A673 (cell line): ENCODE results near the gene ATP8A2. TPM values are rescaled to one million over a fixed set of nuclear protein-coding genes. Genes with fewer than 3 reads are reported as not detected.

Experiments
- BruUV-seq: library from RNA; stranded (reverse); fragments of 400-500 nt; replicated peaks from 2 replicates; lab custom pipeline; 2021; lab: Mats Ljungman, UMichigan
- CTCF ChIA-PET: fragments of 300-600 bp; sonication (Branson Sonifier 250); formaldehyde crosslinking; loops from one replicate; lab custom pipeline; 2022; ENCODE audit warnings: antibody characterized with exemption; lab: Charles Lee
- POLR2A ChIA-PET: fragments of 300-600 bp; sonication (Branson Sonifier 250); formaldehyde crosslinking; loops from one replicate; lab custom pipeline; 2022; ENCODE audit warnings: antibody characterized with exemption; ENCODE audit not compliant: low non-redundant PET; lab: Charles Lee
- DNase-seq: peaks from one replicate; pipeline ENCODE4 v3.0.0-alpha.2; 2015; ENCODE audit warnings: low spot score
- H3K27ac ChIP-seq: fragments of 200-600 bp; sonication (generic); 2 replicates; pipeline ENCODE4 v1.5.1; 2016; ENCODE audit warnings: mixed run types, low read depth, mild to moderate bottlenecking, mixed read lengths, antibody characterized with exemption, low read length; ENCODE audit not compliant: poor library complexity, severe bottlenecking
- H3K27me3 ChIP-seq: fragments of 200-600 bp; sonication (generic); replicated peaks from 2 replicates; pipeline ENCODE4 v1.6.1; 2017; ENCODE audit warnings: mixed run types, low read depth, mild to moderate bottlenecking, mixed read lengths, antibody characterized with exemption, low read length; ENCODE audit not compliant: insufficient read depth, poor library complexity
- H3K36me3 ChIP-seq: fragments of 200-600 bp; sonication (generic); 2 replicates; pipeline ENCODE4 v1.6.1; 2016; ENCODE audit warnings: mixed run types, mild to moderate bottlenecking, mixed read lengths, antibody characterized with exemption, low read length; ENCODE audit not compliant: insufficient read depth, poor library complexity, severe bottlenecking
- H3K4me1 ChIP-seq: fragments of 200-600 bp; sonication (generic); 2 replicates; pipeline ENCODE4 v1.6.1; 2017; ENCODE audit warnings: mixed run types, mild to moderate bottlenecking, mixed read lengths, antibody characterized with exemption, low read length; ENCODE audit not compliant: insufficient read depth, poor library complexity, severe bottlenecking
- H3K4me3 ChIP-seq: fragments of 200-600 bp; sonication (generic); 2 replicates; pipeline ENCODE4 v1.5.1; 2016; ENCODE audit warnings: low read depth, mixed run types, mild to moderate bottlenecking, mixed read lengths, low read length; ENCODE audit not compliant: poor library complexity, severe bottlenecking
- H3K9me3 ChIP-seq: fragments of 200-600 bp; sonication (generic); 2 replicates; pipeline ENCODE4 v1.6.1; 2016; ENCODE audit warnings: mixed run types, low read depth, mild to moderate bottlenecking, mixed read lengths, antibody characterized with exemption, low read length; ENCODE audit not compliant: poor library complexity, severe bottlenecking
- EZH2 ChIP-seq: fragments of 200-600 bp; sonication (generic); IDR thresholded peaks from 2 replicates; pipeline ENCODE4 v1.6.1; 2017; ENCODE audit warnings: borderline replicate concordance, low read depth, mild to moderate bottlenecking, mixed read lengths, antibody characterized with exemption, low read length; ENCODE audit not compliant: poor library complexity, severe bottlenecking
- intact Hi-C: fragments of 100-400 bp; cut with micrococcal nuclease; formaldehyde crosslinking; loops from one replicate; pipeline ENCODE4 v1.10.0; 2022; ENCODE audit not compliant: unreplicated experiment
- total RNA-seq: library from RNA; stranded (reverse); gene quantifications from 2 replicates; pipeline ENCODE4 v1.2.3, GENCODE V29; 2021
- TF ChIP-seq, protein P1 (sequence below): fragments of 300-800, 200-600 bp; sonication (generic); conservative IDR thresholded peaks from 2 replicates; pipeline ENCODE4 v1.5.1; 2017; ENCODE audit warnings: low read depth, mild to moderate bottlenecking, antibody characterized with exemption, low read length, moderate library complexity, mixed read lengths

The ATP8A2 gene
- total RNA-seq, 1 experiment from 2014 or later = 0.92 TPM

- no peak for TF ChIP-seq EZH2
- TF ChIP-seq, protein P1, sequence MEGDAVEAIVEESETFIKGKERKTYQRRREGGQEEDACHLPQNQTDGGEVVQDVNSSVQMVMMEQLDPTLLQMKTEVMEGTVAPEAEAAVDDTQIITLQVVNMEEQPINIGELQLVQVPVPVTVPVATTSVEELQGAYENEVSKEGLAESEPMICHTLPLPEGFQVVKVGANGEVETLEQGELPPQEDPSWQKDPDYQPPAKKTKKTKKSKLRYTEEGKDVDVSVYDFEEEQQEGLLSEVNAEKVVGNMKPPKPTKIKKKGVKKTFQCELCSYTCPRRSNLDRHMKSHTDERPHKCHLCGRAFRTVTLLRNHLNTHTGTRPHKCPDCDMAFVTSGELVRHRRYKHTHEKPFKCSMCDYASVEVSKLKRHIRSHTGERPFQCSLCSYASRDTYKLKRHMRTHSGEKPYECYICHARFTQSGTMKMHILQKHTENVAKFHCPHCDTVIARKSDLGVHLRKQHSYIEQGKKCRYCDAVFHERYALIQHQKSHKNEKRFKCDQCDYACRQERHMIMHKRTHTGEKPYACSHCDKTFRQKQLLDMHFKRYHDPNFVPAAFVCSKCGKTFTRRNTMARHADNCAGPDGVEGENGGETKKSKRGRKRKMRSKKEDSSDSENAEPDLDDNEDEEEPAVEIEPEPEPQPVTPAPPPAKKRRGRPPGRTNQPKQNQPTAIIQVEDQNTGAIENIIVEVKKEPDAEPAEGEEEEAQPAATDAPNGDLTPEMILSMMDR = no peak
- no peak overlapping the region for H3K27ac ChIP-seq
- no peak overlapping the region for H3K4me3 ChIP-seq
- peaks cover 6% of the 10 kb centered on the region for H3K4me1 ChIP-seq
- no peak for DNase-seq
- POLR2A ChIA-PET = no interaction called here
- intact Hi-C loops = no loop called here
- BruUV-seq = no TSS peak
- CTCF ChIA-PET = no interaction called here
- H3K36me3 ChIP-seq = no peaks in the 10 kb centered on the region
- no peaks in the 10 kb centered on the region for H3K9me3 ChIP-seq
- no peaks in the 10 kb centered on the region for H3K27me3 ChIP-seq
Measured at GRCh38 chr13:25965596-25965995, 593.8 kb downstream of the ATP8A2 start.

- Histone ChIP-seq H3K36me3 (no peaks in the 10 kb centered on the region), H3K9me3 (no peaks in the 10 kb centered on the region), H3K27ac (no peak overlapping the region), H3K4me1 (peaks cover 6% of the 10 kb centered on the region), H3K4me3 (no peak overlapping the region), H3K27me3 (no peaks in the 10 kb centered on the region)
- POLR2A ChIA-PET = no interaction called here
- no TSS peak for BruUV-seq
- TF ChIP-seq, protein P1 = no peak
- no peak for TF ChIP-seq EZH2
- intact Hi-C loops = no loop called here
- DNase-seq = no peak
- CTCF ChIA-PET = no interaction called here
Measured at GRCh38 chr13:25966086-25966485, 594.3 kb downstream of the ATP8A2 start.

DNA sequence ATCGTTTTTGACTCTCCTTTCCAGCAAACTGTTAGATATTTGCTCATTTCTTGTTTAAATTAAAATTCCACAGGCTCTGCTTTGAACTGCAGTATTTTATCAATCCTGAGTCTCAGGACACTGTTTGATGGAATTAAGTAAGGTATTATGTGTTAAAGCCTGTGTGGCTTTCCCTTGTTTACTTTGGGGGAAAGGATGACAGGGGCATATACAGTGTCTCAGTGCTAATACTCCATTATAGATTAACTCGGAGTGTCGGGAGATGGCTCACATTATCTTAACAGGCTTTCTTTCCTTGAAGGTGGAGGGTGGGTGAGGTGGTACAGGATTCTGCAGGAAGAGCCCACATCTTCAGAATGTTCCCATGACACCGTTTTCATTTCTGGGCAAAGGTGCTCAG, 595.4 kb downstream of the ATP8A2 start:
- intact Hi-C loops = no loop called here

More for the DNA sequence above, 595.4 kb downstream of the ATP8A2 start:
- TF ChIP-seq EZH2 = no peak
- TF ChIP-seq, protein P1 = no peak
- ChIA-PET POLR2A (no interaction called here), CTCF (no interaction called here)
- Histone ChIP-seq H3K27ac (no peak overlapping the region), H3K36me3 (no peaks in the 10 kb centered on the region), H3K4me3 (no peak overlapping the region), H3K4me1 (peaks cover 13% of the 10 kb centered on the region), H3K9me3 (no peaks in the 10 kb centered on the region), H3K27me3 (no peaks in the 10 kb centered on the region)
- no TSS peak for BruUV-seq
- no peak for DNase-seq
